ENCODE data around the gene TMPRSS9. TPM values are rescaled to one million over a fixed set of nuclear protein-coding genes. Genes with fewer than 3 reads are reported as not detected.

TMPRSS9 gene
- total and polyA plus RNA-seq, 3 donors from 2014 or later: 3.5 to 9.8 (median 8.4) TPM

DNA sequence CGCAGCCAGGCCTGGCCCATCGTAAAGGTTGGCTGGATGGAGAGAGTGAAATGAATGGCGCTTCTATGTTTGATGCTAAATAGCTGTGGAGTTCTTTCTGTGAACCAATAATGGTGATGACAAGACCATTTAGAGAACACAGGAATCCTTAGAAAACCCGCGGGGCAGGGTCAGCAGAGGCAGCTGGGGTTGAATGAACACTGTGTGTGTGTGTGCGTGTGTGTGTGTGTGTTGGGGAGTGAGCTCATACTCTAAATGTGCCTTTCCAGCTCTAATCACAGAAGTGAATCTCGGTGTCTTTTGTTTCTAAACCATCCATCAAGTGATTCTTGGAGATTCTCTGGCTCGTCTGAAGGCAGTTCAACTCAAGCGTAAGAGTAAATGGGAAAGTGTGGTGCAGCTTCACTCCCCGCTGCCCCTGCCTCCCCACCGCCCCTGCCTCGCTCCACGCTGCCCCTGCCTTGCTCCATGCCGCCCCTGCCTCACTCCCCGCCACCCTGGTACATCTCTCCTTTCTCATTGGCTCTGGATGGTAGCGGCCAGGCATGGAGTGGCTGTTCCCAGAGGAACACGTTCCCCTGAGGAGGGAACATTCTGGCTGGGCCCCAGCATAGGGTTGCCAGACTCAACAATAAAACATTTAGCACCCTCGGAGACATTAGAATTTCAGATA, 21.2 kb downstream of the TMPRSS9 start:
- intact Hi-C loops (cut with DNase I; ENCODE audit: low total_unique reads): no loop called here
- H3K9me3 ChIP-seq: no peaks in the 10 kb centered on the region
- no peak overlapping the region for H3K4me3 ChIP-seq
- H3K27ac ChIP-seq: no peak overlapping the region
- H3K36me3 ChIP-seq (ENCODE audit: low read depth, missing control alignments): no peaks in the 10 kb centered on the region
- no peaks in the 10 kb centered on the region for H3K27me3 ChIP-seq
- TF ChIP-seq POLR2A (IDR thresholded peaks at IDR 0.05): no peak
- TF ChIP-seq, protein P1, sequence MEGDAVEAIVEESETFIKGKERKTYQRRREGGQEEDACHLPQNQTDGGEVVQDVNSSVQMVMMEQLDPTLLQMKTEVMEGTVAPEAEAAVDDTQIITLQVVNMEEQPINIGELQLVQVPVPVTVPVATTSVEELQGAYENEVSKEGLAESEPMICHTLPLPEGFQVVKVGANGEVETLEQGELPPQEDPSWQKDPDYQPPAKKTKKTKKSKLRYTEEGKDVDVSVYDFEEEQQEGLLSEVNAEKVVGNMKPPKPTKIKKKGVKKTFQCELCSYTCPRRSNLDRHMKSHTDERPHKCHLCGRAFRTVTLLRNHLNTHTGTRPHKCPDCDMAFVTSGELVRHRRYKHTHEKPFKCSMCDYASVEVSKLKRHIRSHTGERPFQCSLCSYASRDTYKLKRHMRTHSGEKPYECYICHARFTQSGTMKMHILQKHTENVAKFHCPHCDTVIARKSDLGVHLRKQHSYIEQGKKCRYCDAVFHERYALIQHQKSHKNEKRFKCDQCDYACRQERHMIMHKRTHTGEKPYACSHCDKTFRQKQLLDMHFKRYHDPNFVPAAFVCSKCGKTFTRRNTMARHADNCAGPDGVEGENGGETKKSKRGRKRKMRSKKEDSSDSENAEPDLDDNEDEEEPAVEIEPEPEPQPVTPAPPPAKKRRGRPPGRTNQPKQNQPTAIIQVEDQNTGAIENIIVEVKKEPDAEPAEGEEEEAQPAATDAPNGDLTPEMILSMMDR (IDR thresholded peaks at IDR 0.05): no peak
- no peak for DNase-seq
- WGBS, 2 donors: 64 to 65% methylated on average over 17 to 18 of the region's 18 CpGs
- no peaks in the 10 kb centered on the region for H3K4me1 ChIP-seq

DNA sequence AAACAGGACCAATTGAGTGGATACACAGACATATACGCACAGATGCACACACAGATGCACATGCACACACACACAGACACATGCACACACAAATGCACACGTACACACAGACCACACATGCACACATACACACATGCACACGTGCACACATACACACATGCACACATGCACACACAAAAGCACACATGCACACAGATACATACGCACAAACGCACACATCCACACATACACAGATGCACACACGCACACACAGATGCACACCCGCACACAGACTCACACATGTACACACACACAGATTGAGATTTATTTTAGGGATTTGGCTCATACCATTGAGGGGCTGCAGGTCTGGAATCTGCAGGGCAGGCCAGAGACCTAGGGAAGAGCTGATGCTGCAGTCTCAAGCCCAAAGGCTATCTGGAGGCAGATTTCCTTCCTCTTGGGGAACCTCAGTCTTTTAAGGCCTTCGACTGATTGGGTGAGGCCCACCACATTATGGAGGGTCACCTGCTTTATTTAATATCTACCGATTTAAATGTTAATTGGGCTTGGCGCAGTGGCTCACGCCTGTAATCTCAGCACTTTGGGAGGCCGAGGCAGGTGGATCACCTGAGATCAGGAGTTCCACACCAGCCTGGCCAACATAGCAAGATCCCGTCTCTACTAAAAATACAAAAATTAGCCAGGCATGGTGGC, 22.6 kb downstream of the TMPRSS9 start:
- no peaks in the 10 kb centered on the region for H3K27me3 ChIP-seq
- H3K4me3 ChIP-seq: no peak overlapping the region
- intact Hi-C loops (cut with DNase I; ENCODE audit: low total_unique reads): no loop called here
- 71 to 79% methylated on average over 13 of the region's 13 CpGs for WGBS, 2 donors
- DNase-seq: no peak
- H3K9me3 ChIP-seq: no peaks in the 10 kb centered on the region
- H3K36me3 ChIP-seq (ENCODE audit: low read depth, missing control alignments): no peaks in the 10 kb centered on the region
- H3K4me1 ChIP-seq: no peaks in the 10 kb centered on the region
- H3K27ac ChIP-seq: no peak overlapping the region
- TF ChIP-seq, protein P1 (IDR thresholded peaks at IDR 0.05): no peak
- no peak for TF ChIP-seq POLR2A (IDR thresholded peaks at IDR 0.05)

DNA sequence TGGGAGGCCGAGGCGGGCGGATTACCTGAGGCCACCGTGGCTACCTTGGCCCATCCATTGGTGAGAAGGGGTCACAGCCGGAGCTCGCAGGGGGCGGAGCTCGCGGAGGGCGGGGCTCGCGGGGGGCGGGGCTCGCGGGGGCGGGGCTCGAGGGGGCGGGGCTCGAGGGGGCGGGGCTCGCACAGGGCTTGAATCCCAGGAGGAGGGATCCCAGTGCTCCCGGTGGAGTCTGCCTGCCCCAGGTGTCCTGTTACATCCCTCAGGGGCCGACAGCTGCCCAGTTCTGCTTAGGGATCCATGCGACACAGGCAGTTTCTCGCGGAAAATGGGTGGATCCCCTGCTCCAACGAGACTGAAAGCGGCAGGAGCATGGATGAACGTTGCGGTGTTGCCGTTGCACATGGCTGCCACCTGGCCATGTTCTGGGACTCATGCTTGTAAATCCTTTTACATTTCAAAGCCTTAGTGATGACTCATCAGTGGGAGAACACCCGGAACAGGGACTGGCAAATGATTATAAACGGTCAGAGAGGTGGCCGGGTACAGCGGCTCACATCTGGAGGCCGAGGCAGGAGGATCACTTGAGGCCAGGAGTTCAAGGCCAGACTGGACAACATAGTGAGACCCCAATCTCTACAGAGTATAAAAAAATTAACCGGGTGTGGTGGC, 25.1 kb downstream of the TMPRSS9 start:
- 15% methylated on average over 9 to 29 of the region's 37 CpGs for WGBS, 2 donors
- TF ChIP-seq, protein P1 (IDR thresholded peaks at IDR 0.05): no peak
- no peak for TF ChIP-seq POLR2A (IDR thresholded peaks at IDR 0.05)
- intact Hi-C loops (cut with DNase I; ENCODE audit: low total_unique reads): no loop called here
- Histone ChIP-seq H3K27me3 (no peaks in the 10 kb centered on the region), H3K36me3 (ENCODE audit: low read depth, missing control alignments) (no peaks in the 10 kb centered on the region), H3K4me3 (peak overlapping the region in 1 of 2 donors; percentile 13), H3K27ac (no peak overlapping the region), H3K9me3 (no peaks in the 10 kb centered on the region), H3K4me1 (no peaks in the 10 kb centered on the region)
- peak; percentile 39 for DNase-seq

DNA sequence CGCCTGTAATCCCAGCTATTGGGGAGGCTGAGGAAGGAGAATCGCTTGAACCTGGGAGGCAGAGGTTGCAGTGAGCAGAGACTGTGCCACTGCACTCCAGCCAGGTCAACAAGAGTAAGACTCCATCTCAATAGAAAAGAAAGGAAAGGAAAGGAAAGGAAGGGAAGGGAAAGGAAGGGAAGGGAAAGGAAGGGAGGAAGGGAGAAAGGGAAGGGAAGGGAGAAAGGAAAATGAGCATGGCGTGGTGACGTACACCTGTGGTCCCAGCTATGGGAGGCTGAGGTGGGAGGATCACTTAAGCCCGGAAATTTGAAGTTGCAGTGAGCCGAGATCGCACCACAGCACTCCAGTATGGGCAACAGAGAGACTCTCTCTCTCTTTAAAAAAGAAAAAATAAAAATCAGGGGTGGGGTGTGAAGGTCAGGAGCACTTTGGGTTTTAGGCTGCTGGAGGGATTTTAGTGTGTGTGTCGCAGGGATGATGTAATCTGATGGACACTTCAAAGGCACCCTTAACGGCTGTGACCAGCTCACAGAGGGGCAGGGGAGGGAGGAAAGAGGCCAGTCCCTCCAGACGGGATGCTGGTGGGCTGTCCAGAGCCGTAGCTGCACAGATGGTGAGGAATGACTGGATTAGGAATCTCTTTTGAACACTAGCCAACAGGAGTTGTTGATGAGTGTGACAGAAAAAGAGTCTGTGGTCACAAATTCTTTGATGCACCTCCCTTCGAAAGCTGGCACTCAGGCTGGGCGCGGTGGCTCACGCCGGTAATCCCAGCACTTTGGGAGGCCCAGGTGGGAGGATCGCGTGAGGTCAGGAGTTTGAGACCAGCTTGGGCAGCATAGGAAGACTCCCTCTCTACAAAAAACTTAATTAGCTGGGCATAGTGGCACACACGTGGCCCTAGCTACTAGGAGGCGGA, 27.6 kb downstream of the TMPRSS9 start:
- intact Hi-C loops (cut with DNase I; ENCODE audit: low total_unique reads): no loop called here
- no peaks in the 10 kb centered on the region for H3K27me3 ChIP-seq
- 84% methylated on average over 20 of the region's 20 CpGs for WGBS, 2 donors

More for the DNA sequence above, 27.6 kb downstream of the TMPRSS9 start:
- Histone ChIP-seq H3K9me3 (no peaks in the 10 kb centered on the region), H3K4me1 (no peaks in the 10 kb centered on the region), H3K36me3 (ENCODE audit: low read depth, missing control alignments) (no peaks in the 10 kb centered on the region), H3K4me3 (no peak overlapping the region), H3K27ac (no peak overlapping the region)
- TF ChIP-seq POLR2A (IDR thresholded peaks at IDR 0.05): no peak
- DNase-seq: no peak
